Thyroid gland (tissue), 4 donors: ENCODE data around the gene AKAP12. TPM values are rescaled to one million over a fixed set of nuclear protein-coding genes. Genes with fewer than 3 reads are reported as not detected.

Experiments
- DNase-seq, 2 donors: peaks; one replicate each; pipeline ENCODE4 v3.0.0-alpha.2; 2019
- H3K27ac ChIP-seq, 3 donors: fragments of 200-600 bp; sonication (generic); 1 replicate in 2 of 3; 2 replicates in 1 of 3; pipeline ENCODE4 v1.5.1; 2016 to 2019; ENCODE audit warnings: mild to moderate bottlenecking in 1 of 3, moderate library complexity in 1 of 3
- H3K27me3 ChIP-seq: fragments of 200-600 bp; sonication (generic); one replicate; pipeline ENCODE4 v1.5.1; 2019
- H3K36me3 ChIP-seq, 2 donors: fragments of 200-600 bp; sonication (generic); one replicate each; pipeline ENCODE4 v1.5.1; 2016 to 2019
- H3K4me1 ChIP-seq, 2 donors: fragments of 200-600 bp; sonication (generic); one replicate each; pipeline ENCODE4 v1.5.1; 2017 to 2019
- H3K4me3 ChIP-seq, 3 donors: fragments of 200-600 bp; sonication (generic); replicated peaks in 1 of 3; 1 replicate in 2 of 3; 2 replicates in 1 of 3; pipeline ENCODE4 v1.5.1; 2016; ENCODE audit warnings: mild to moderate bottlenecking in 1 of 3
- H3K9me3 ChIP-seq: fragments of 200-600 bp; sonication (generic); one replicate; pipeline ENCODE4 v1.5.1; 2017
- POLR2A ChIP-seq, 2 donors: fragments of 450-650 bp; IDR thresholded peaks; one replicate each; pipeline ENCODE4 v1.6.1; 2017; ENCODE audit warnings: antibody characterized with exemption in 2 of 2, mild to moderate bottlenecking in 2 of 2, moderate library complexity in 1 of 2
- WGBS, 2 donors: methylation state at CpG; one replicate each; pipeline ENCODE4 v1.1.5; 2017; 5-methylcytosine and 5-hydroxymethylcytosine counted together
- intact Hi-C: fragments of 100-400 bp; cut with DNase I; formaldehyde crosslinking; loops from one replicate; pipeline ENCODE4 v1.15.1; 2023
- total RNA-seq, 4 donors: library from RNA; depleted of rRNA; stranded (reverse); fragments of >200 nt; gene quantifications; one replicate each; pipeline ENCODE4 v1.2.3, GENCODE V29; 2016
- TF ChIP-seq, protein P1 (sequence below), 6 experiments: fragments of 200-600 bp in 3 of 6; fragments of 450-650 bp in 3 of 6; sonication (generic) in 3 of 6; IDR thresholded peaks; one replicate each; pipeline ENCODE4 v1.5.1; 2016 to 2019; ENCODE audit warnings: antibody characterized with exemption in 6 of 6, mild to moderate bottlenecking in 2 of 6, inconsistent platforms in 1 of 6, moderate library complexity in 1 of 6

The AKAP12 gene
- total RNA-seq, 4 donors from 2014 or later: 50.7 to 108 (median 79.4) TPM

DNA sequence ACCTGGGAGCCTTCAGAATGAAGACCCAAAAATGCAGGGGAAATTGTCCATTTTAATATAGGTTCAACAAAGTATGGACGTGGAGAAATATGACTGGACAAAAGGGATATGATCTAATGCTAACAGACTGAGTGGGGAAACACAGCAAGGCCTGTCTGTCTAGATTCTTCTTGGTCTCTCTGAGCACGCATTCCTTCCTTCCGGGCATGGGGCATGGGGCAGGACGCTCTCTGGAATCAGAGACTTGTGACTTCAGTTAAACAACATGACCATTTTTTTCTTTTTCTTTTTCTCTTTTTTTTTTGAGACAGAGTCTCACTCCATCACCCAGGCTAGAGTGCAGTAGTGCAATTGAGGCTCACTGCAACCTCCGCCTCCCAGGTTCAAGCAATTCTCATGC lies 119.7 kb downstream of the AKAP12 start:
- intact Hi-C loops: no loop called here
- 97 to 98% methylated on average over 5 of the region's 5 CpGs for WGBS, 2 donors
- no peak for DNase-seq
- H3K4me1 ChIP-seq: no peaks in the 10 kb centered on the region
- H3K36me3 ChIP-seq: no peaks in the 10 kb centered on the region
- no peaks in the 10 kb centered on the region for H3K27me3 ChIP-seq
- H3K27ac ChIP-seq: no peak overlapping the region
- no peak overlapping the region for H3K4me3 ChIP-seq
- TF ChIP-seq, protein P1, sequence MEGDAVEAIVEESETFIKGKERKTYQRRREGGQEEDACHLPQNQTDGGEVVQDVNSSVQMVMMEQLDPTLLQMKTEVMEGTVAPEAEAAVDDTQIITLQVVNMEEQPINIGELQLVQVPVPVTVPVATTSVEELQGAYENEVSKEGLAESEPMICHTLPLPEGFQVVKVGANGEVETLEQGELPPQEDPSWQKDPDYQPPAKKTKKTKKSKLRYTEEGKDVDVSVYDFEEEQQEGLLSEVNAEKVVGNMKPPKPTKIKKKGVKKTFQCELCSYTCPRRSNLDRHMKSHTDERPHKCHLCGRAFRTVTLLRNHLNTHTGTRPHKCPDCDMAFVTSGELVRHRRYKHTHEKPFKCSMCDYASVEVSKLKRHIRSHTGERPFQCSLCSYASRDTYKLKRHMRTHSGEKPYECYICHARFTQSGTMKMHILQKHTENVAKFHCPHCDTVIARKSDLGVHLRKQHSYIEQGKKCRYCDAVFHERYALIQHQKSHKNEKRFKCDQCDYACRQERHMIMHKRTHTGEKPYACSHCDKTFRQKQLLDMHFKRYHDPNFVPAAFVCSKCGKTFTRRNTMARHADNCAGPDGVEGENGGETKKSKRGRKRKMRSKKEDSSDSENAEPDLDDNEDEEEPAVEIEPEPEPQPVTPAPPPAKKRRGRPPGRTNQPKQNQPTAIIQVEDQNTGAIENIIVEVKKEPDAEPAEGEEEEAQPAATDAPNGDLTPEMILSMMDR (IDR thresholded peaks at IDR 0.05): no peak
- no peak for TF ChIP-seq POLR2A (IDR thresholded peaks at IDR 0.05)
- H3K9me3 ChIP-seq: no peaks in the 10 kb centered on the region

DNA sequence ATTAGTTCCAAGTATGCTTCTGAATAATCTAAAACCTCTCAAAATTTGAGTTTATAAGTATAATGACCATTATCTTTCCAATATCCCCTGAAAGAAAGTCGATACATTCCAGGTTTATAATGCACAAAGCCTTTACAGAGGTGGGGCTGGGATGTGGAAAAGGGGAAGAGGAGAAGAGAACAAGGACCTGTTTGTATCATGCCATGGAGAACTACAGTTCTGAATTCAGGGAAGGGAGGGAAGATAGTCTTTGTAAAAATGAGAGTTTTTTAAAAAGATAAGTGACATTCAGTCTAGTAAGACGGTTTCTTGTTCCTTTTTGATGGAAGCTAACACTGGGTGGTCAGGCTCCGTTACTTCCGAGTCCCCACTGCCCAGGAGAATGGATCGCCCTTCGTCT lies 125.5 kb downstream of the AKAP12 start:
- H3K4me3 ChIP-seq: no peak overlapping the region
- DNase-seq: no peak
- H3K9me3 ChIP-seq: no peaks in the 10 kb centered on the region
- H3K27ac ChIP-seq: no peak overlapping the region
- intact Hi-C loops: no loop called here
- H3K27me3 ChIP-seq: no peaks in the 10 kb centered on the region
- H3K36me3 ChIP-seq: peaks cover 18% of the 10 kb centered on the region in 2 donors
- 94% methylated on average over 6 of the region's 6 CpGs for WGBS, 2 donors
- no peak for TF ChIP-seq POLR2A (IDR thresholded peaks at IDR 0.05)
- TF ChIP-seq, protein P1 (IDR thresholded peaks at IDR 0.05): no peak
- H3K4me1 ChIP-seq: no peaks in the 10 kb centered on the region

DNA sequence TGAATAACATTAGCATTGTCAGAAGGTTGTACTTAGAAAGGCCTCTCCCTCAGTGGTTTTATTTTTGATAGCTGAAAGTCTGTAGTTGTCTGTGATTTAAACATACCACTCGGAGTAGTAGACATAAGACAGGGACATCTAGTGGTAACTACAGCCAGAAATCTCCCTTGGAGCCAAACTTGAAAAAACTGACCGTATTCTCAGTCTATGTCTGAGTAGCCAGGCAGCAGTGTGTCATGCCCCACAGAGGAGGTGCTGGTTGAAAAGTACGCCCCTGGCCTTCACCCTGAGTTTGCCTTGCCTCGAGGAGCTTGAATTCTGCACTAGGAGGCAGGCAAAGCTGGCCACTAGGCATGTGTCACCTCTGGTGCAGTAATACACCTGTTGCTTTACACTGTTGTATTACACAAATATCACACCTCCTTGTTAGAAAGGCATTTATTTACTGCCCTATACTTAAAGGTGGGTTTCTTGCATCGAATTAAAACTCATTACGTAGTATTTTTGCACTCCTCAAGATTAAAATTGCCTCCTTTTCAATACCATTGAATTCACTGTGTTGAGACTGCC lies 130.8 kb downstream of the AKAP12 start:
- peaks cover 25 to 33% of the 10 kb centered on the region in 2 donors for H3K36me3 ChIP-seq

DNA sequence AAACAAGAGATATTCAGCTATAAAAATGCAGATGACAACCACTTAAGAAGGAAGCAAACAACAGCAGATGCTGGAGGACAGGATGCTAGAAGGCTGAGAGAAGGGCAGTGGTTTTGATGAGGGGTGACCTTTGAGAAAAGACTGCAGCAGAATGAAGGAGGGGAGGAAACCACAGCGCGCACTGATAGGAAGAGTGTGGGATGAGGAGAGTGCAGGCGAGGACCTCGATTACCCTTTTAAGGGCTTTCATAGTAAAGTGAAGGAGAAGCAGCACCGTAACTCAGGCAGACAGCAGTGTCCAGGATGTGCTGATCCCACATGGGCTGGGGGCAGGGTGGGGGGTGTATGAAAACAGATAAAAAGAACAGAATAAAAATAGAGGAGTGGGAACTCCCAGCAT lies 132.4 kb downstream of the AKAP12 start:
- no peak for TF ChIP-seq POLR2A (IDR thresholded peaks at IDR 0.05)
- TF ChIP-seq, protein P1 (IDR thresholded peaks at IDR 0.05): no peak
- Histone ChIP-seq H3K27ac (no peak overlapping the region), H3K4me1 (no peaks in the 10 kb centered on the region), H3K27me3 (no peaks in the 10 kb centered on the region), H3K4me3 (no peak overlapping the region), H3K9me3 (no peaks in the 10 kb centered on the region), H3K36me3 (peaks cover 15 to 21% of the 10 kb centered on the region in 2 donors)
- WGBS, 2 donors: 82 to 87% methylated on average over 5 of the region's 5 CpGs
- intact Hi-C loops: no loop called here
- DNase-seq: no peak

More for the DNA sequence above, 130.8 kb downstream of the AKAP12 start:
- TF ChIP-seq POLR2A (IDR thresholded peaks at IDR 0.05): no peak
- TF ChIP-seq, protein P1 (IDR thresholded peaks at IDR 0.05): no peak
- no peak overlapping the region for H3K4me3 ChIP-seq
- H3K9me3 ChIP-seq: no peaks in the 10 kb centered on the region
- WGBS, 2 donors: 81% methylated on average over 6 of the region's 6 CpGs
- H3K27ac ChIP-seq: no peak overlapping the region
- H3K4me1 ChIP-seq: no peaks in the 10 kb centered on the region
- H3K27me3 ChIP-seq: no peaks in the 10 kb centered on the region
- intact Hi-C loops: no loop called here
- DNase-seq: no peak

DNA sequence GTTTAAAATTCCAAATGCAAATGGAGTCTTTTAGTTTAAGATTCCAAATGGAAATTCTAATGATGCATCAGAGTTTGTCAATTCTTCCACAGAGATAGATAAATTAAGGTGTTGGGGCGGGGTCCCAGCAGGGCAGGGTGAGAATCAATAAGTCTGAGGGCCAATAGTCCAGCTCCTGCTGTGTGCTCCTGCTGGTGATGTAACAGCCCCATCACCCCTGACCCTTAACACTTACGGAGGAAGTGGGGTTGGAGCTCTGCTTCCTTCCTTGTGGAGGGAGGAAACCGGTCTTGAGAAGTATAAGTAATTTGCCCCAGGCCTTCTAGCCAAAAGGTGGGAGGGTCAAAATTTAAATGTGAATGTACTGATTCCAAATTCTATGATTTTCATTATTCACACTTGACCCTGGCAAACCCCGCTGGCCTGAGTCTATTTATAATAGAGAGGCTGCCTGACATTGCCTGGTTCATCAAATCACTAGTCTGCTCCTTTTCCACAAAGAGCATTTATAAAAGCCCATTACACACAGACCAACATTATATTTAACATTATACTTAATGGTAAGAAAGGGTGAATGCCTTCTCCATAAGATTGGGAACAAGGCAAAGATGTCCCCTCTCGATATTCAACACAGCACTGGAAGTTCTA lies 134.4 kb downstream of the AKAP12 start:
- intact Hi-C loops: no loop called here
- DNase-seq: no peak
- WGBS, 2 donors: 68 to 80% methylated on average over 5 of the region's 5 CpGs

More for the DNA sequence above, 134.4 kb downstream of the AKAP12 start:
- Histone ChIP-seq H3K9me3 (no peaks in the 10 kb centered on the region), H3K4me3 (no peak overlapping the region), H3K27ac (no peak overlapping the region), H3K27me3 (no peaks in the 10 kb centered on the region), H3K4me1 (no peaks in the 10 kb centered on the region), H3K36me3 (peaks cover 12 to 21% of the 10 kb centered on the region in 2 donors)
- TF ChIP-seq, protein P1 (IDR thresholded peaks at IDR 0.05): no peak
